ENCODE results near the gene RALBP1.

- TF ChIP-seq, protein P1, sequence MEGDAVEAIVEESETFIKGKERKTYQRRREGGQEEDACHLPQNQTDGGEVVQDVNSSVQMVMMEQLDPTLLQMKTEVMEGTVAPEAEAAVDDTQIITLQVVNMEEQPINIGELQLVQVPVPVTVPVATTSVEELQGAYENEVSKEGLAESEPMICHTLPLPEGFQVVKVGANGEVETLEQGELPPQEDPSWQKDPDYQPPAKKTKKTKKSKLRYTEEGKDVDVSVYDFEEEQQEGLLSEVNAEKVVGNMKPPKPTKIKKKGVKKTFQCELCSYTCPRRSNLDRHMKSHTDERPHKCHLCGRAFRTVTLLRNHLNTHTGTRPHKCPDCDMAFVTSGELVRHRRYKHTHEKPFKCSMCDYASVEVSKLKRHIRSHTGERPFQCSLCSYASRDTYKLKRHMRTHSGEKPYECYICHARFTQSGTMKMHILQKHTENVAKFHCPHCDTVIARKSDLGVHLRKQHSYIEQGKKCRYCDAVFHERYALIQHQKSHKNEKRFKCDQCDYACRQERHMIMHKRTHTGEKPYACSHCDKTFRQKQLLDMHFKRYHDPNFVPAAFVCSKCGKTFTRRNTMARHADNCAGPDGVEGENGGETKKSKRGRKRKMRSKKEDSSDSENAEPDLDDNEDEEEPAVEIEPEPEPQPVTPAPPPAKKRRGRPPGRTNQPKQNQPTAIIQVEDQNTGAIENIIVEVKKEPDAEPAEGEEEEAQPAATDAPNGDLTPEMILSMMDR (IDR thresholded peaks at IDR 0.05) = no peak
- TF ChIP-seq POLR2A (IDR thresholded peaks at IDR 0.05) = no peak
These were observed 604 bp downstream of the RALBP1 start for GRCh38 chr18:9475643-9476591.

All from testis (tissue), 2 donors.